Right cardiac atrium (tissue), 5 donors: ENCODE measurements around the gene NFATC4. TPM values are rescaled to one million over a fixed set of nuclear protein-coding genes. Genes with fewer than 3 reads are reported as not detected.
A peak's percentile ranks its signal among the peaks of the same experiment; 100 is the strongest.
"Not testable (repeated sequence)": the region's sequence is repeated elsewhere in the genome, so short reads cannot be mapped to it uniquely, and the experiment has no call there.

Source experiments
- ATAC-seq, 2 donors: fragments of 200-7000 bp; cut with Tn5 transposase; one replicate each; pipeline versions ENCODE4 v1.8.0 to v1.9.1; 2020; ENCODE audit warnings: moderate library complexity in 2 of 2, mild to moderate bottlenecking in 1 of 2
- DNase-seq, 3 donors: peaks; one replicate each; pipeline ENCODE4 v3.0.0-alpha.2; 2020
- H3K27ac ChIP-seq: one replicate; pipeline ENCODE4 v1.5.1; 2013; ENCODE audit warnings: mild to moderate bottlenecking, low read length, control low read depth, moderate library complexity
- H3K27me3 ChIP-seq: one replicate; pipeline ENCODE4 v1.6.1; 2013; ENCODE audit not compliant: control insufficient read depth, insufficient read depth
- H3K4me1 ChIP-seq: one replicate; pipeline ENCODE4 v1.6.1; 2013; ENCODE audit warnings: low read length; ENCODE audit not compliant: control insufficient read depth, insufficient read depth
- H3K4me3 ChIP-seq: one replicate; pipeline ENCODE4 v1.5.1; 2013; ENCODE audit warnings: low read length, control low read depth
- H3K9me3 ChIP-seq: one replicate; pipeline ENCODE4 v1.6.1; 2013; ENCODE audit warnings: low read length; ENCODE audit not compliant: control insufficient read depth
- WGBS: extraction: QIAGEN DNeasy Blood & Tissue Kit; methylation state at CpG from one replicate; pipeline ENCODE4 v1.1.7; 2013; 5-methylcytosine and 5-hydroxymethylcytosine counted together
- intact Hi-C, 4 donors: fragments of 100-400 bp; cut with DNase I; formaldehyde crosslinking; loops; one replicate each; pipeline versions ENCODE4 v1.11.0 to v1.14.0; 2022 to 2023
- polyA plus RNA-seq: library from polyadenylated mRNA; stranded (reverse); fragments of 200-250 nt; gene quantifications from one replicate; pipeline ENCODE4 v1.2.3, GENCODE V29; 2013
- total RNA-seq, 4 donors: library from RNA; stranded (reverse); fragmentation: NEBNext Ultra II Directional; extraction: Animal tissue kit (Norgen Biotek cat#: 25700); gene quantifications; one replicate each; pipeline ENCODE4 v1.2.1, GENCODE V29; 2021
- donor health status: healthy with polysubstance abuse.
- donor health status: DM: no; HTN: yes; CAD: no.
- donor health status: DM: no; HTN: no; CAD: no.
- donor health status: DM: no; HTN: yes; CAD: no; lungs with severe emphysema.
- donor health status: DM: yes; HTN: yes; CAD: no.

The NFATC4 gene
- total and polyA plus RNA-seq, 5 donors = 15.7 to 40.0 (median 30.3) TPM

GRCh38 chr14:24368212-24368561 is 203 bp downstream of the NFATC4 start:
- no peaks in the 10 kb centered on the region for H3K4me1 ChIP-seq
- peak overlapping the region; percentile 81 for H3K27ac ChIP-seq
- WGBS = 2% methylated on average over 15 of the region's 15 CpGs
- intact Hi-C loops = loop anchor here (5.0 to 10.0 kb wide), 3 partner anchors 44 to 67 kb away; no protein-coding TSS in a partner anchor
- H3K4me3 ChIP-seq = peak overlapping the region; percentile 83
- DNase-seq (no peak), ATAC-seq (no peak)
- H3K9me3 ChIP-seq = no peaks in the 10 kb centered on the region
- H3K27me3 ChIP-seq = no peaks in the 10 kb centered on the region

DNA sequence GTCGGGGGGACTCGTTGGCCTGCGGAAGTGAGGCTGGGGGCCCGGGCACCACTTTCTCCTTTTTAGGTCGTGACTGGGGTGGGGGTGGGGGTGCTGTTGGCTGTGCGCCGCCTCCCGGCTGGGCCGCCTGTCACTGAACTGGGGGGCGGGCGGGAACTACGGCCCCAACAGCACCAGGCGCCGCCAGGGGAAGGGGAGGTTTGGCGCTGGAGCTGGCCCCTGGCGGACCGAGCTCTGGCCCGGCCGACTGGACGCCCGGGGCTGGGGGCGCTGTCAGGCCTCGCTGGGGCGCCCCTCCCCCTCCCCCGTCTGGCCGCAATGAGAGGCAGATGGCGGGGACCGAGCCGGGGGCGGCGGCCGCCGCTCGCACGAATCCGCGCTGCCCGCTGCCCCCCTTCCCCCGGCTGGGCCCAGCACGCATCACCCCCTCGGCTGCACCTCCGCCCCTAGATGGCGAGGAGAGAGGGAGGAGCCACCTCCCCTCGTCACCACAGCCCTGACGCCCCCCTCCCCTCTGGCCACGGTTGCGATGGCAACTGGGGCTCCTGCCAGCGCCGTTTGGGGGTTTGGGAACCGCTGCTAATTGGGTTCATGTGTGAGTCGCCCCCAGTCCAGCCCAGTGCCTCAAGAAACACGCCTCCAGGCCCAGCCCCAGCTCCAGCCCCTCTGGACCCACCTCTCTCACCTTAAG is 723 bp downstream of the NFATC4 start:
- DNase-seq (peak; percentile 75 to 90 (median 88)), ATAC-seq (peak in 1 of 2 donors; percentile 0)
- H3K4me1 ChIP-seq = no peaks in the 10 kb centered on the region
- intact Hi-C loops = loop anchor here (5.0 to 10.0 kb wide), 3 partner anchors 44 to 66 kb away; no protein-coding TSS in a partner anchor
- peak overlapping the region; percentile 81 for H3K27ac ChIP-seq
- H3K27me3 ChIP-seq = no peaks in the 10 kb centered on the region
- H3K9me3 ChIP-seq = no peaks in the 10 kb centered on the region
- peak overlapping the region; percentile 83 for H3K4me3 ChIP-seq
- WGBS = 6% methylated on average over 51 of the region's 52 CpGs

- H3K27ac ChIP-seq = no peak overlapping the region
- intact Hi-C loops = loop anchor here (5.0 to 10.0 kb wide), 3 partner anchors 43 to 65 kb away; no protein-coding TSS in a partner anchor
- H3K4me3 ChIP-seq = no peak overlapping the region
- DNase-seq (peak in 2 of 3 donors; percentile 64 to 76), ATAC-seq (no peak)
- WGBS = 88% methylated on average over 20 of the region's 20 CpGs
- H3K4me1 ChIP-seq = no peaks in the 10 kb centered on the region
- H3K27me3 ChIP-seq = no peaks in the 10 kb centered on the region
- no peaks in the 10 kb centered on the region for H3K9me3 ChIP-seq
Observed at GRCh38 chr14:24369463-24369862, 1.5 kb downstream of the NFATC4 start.

- 81% methylated on average over 32 of the region's 32 CpGs for whole genome bisulfite sequencing
- H3K9me3 ChIP-seq = no peaks in the 10 kb centered on the region
- no peaks in the 10 kb centered on the region for H3K4me1 ChIP-seq
- DNase-seq = peak in 1 of 3 donors; percentile 67
- H3K27ac ChIP-seq = no peak overlapping the region
- no peak for ATAC-seq
- no peak overlapping the region for H3K4me3 ChIP-seq
- intact Hi-C loops = loop anchor here (5.0 to 10.0 kb wide), 3 partner anchors 42 to 65 kb away; no protein-coding TSS in a partner anchor
- H3K27me3 ChIP-seq = no peaks in the 10 kb centered on the region
Observed at GRCh38 chr14:24369907-24370687, 2.1 kb downstream of the NFATC4 start.

DNA sequence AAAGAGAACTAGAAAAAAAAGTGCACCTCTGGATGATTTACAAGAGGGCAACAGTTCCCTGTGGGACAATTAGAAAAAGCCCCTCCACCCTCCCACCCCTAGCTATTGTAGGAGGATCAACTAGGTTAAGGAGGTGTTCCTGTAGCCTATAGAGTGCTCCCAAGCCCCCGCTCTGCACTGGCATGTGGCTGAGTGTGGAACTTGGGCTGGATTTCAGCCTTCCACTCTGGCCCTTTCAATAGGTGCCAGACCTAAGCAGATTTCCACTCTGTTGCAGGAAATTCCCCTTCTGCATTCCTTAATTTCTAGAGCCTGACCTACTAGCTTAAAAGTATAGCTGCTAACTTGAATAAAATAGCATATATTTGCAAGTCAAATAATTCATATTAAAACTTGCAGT is 2.8 kb downstream of the NFATC4 start:
- WGBS = 59% methylated on average over 1 of the region's 1 CpG

DNA sequence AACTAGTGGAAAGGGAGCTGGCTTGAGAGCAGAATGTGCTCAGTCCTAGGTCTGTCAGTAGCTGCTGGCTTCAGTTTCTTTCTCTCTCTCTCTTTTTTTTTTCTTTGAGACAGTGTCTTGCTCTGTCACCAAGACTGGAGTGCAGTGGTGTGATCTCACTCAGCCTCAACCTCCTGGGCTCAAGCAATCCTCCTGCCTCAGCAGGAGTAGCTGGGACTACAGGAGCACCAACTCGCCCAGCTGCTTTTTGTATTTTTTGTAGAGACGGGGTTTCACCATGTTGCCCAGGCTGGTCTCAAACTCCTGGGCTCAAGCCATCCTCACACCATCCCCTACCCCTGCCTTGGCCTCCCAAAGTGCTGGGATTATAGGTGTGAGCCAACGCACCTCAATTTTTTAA is 3.6 kb downstream of the NFATC4 start:
- H3K4me1 ChIP-seq, intact Hi-C loops, ATAC-seq: not testable (repeated sequence)

More for the DNA sequence above, 2.8 kb downstream of the NFATC4 start:
- H3K4me3 ChIP-seq = no peak overlapping the region
- no peaks in the 10 kb centered on the region for H3K4me1 ChIP-seq
- ATAC-seq (no peak), DNase-seq (no peak)
- no peaks in the 10 kb centered on the region for H3K9me3 ChIP-seq
- no peak overlapping the region for H3K27ac ChIP-seq
- no peaks in the 10 kb centered on the region for H3K27me3 ChIP-seq
- intact Hi-C loops = no loop called here

DNA sequence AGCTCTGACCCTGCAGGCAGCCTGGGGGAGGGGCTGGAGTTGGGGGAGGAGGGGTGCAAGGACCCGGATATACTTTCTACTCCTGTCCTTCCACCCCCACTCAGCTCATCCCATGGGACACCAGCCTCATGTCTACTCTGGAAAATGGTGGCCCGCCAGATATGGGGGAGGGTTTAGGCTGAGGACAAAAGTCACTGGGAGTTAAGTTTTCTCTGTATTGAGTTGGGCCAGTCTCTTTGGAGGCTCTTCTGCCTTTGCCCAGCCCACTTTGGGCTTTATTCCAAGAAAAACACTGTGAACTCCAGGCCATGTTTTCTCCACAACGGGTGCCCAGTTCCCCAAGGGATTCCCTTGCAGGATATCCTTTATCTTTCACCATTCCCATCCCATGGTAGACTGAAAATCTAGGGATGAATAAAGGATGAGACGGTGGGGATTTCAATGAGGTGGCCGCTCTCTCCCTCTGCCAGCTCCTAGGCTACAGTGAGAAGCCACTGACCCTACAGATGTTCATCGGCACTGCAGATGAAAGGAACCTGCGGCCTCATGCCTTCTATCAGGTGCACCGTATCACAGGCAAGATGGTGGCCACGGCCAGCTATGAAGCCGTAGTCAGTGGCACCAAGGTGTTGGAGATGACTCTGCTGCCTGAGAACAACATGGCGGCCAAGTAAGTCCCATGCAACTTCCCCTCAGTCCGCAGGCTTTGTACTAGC is 4.9 kb downstream of the NFATC4 start:
- intact Hi-C loops = no loop called here
- DNase-seq = peak; percentile 66 to 85 (median 76)
- ATAC-seq = no peak
- Histone ChIP-seq H3K9me3 (no peaks in the 10 kb centered on the region), H3K4me3 (no peak overlapping the region), H3K27me3 (no peaks in the 10 kb centered on the region), H3K27ac (no peak overlapping the region), H3K4me1 (peaks cover 5% of the 10 kb centered on the region)
- 70% methylated on average over 12 of the region's 12 CpGs for WGBS

More for the DNA sequence above, 3.6 kb downstream of the NFATC4 start:
- not testable (repeated sequence) for H3K27ac ChIP-seq, H3K9me3 ChIP-seq, H3K4me3 ChIP-seq, DNase-seq, H3K27me3 ChIP-seq
- 85% methylated on average over 3 of the region's 3 CpGs for WGBS

- Histone ChIP-seq H3K4me1 (peaks cover 5% of the 10 kb centered on the region), H3K4me3 (no peak overlapping the region), H3K9me3 (no peaks in the 10 kb centered on the region), H3K27ac (no peak overlapping the region), H3K27me3 (no peaks in the 10 kb centered on the region)
- DNase-seq (no peak), ATAC-seq (no peak)
- 68% methylated on average over 16 of the region's 16 CpGs for WGBS
- intact Hi-C loops = no loop called here
Observed at GRCh38 chr14:24376448-24377070, 8.6 kb downstream of the NFATC4 start.

DNA sequence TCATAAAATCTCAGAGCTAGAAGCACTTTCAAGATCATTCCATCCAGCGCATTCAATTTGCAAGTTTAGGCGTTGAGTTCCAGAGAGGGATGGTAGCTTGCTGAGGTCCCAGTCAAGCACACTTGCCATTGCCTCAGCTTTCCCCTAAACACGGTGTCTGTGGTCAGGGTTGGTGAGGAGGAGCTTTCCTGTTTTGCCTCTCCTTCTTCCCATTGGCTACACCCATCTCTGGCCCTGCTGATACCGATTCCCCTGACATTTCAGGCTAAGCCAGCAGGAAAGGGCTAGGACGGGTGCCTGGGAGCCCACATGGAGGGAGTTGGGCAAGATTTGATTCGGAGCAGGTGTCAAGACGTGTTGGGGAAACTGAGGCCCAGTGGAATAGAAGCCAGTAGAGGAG is 9.1 kb downstream of the NFATC4 start:
- DNase-seq = no peak
- Histone ChIP-seq H3K9me3 (no peaks in the 10 kb centered on the region), H3K4me3 (no peak overlapping the region), H3K4me1 (peaks cover 5% of the 10 kb centered on the region), H3K27me3 (no peaks in the 10 kb centered on the region), H3K27ac (no peak overlapping the region)
- intact Hi-C loops = no loop called here
- WGBS = 61% methylated on average over 7 of the region's 7 CpGs
- peak; percentile 7 to 42 for ATAC-seq

- ATAC-seq (peak; percentile 44 to 59), DNase-seq (peak in 1 of 3 donors; percentile 67)
- no peak overlapping the region for H3K4me3 ChIP-seq
- H3K27ac ChIP-seq = no peak overlapping the region
- no peaks in the 10 kb centered on the region for H3K9me3 ChIP-seq
- H3K4me1 ChIP-seq = peaks cover 5% of the 10 kb centered on the region
- intact Hi-C loops = no loop called here
- H3K27me3 ChIP-seq = no peaks in the 10 kb centered on the region
- WGBS = 59% methylated on average over 2 of the region's 2 CpGs
Observed at GRCh38 chr14:24377657-24378056, 9.7 kb downstream of the NFATC4 start.
